GM19043 (cell line): Measurements from ENCODE around the gene DYRK1B.
A peak's percentile ranks its signal among the peaks of the same experiment; 100 is the strongest.

ENCODE experiments used
- ATAC-seq: cut with Tn5 transposase; IDR thresholded peaks from one replicate; pipeline ENCODE4 v1.9.1; 2021; ENCODE audit warnings: low read depth; ENCODE audit not compliant: unreplicated experiment

Gene DYRK1B

DNA sequence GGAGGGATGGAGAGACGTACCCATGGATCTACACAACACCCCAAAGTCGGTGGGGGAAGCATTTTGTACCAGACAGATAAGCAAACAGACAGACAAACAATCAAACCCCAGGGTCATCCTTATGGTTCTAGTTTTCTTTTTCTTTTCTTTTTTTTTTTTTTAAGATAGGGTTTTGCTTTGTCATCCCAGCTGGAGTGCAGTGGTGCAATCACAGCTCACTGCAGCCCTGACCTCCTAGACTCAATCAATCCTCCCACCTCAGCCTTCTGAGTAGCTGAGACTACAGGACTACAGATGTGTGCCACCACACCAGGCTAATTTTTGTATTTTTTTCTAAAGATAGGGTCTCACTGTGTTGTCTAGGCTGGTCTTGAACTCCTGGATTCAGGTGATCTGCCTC lies 30.2 kb upstream of the DYRK1B start:
- no peak for ATAC-seq

DNA sequence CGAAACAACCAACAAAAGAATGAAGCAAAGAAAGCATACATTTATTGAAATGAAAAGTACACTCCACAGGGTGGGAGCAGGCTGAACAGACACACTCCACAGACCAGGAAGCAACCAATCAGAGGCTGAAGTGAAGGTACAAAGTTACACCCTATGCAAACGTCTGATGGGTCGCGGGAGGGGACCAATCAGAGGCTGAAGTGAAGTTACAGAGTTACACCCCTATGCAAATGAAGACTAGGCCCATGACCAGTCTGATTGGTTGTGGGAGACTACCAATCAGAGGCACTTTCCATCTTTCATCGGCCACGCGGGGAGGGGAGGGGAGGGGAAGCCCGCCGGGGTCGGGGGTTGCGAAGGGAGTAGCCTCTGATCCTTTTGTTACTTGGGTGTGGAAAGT lies 24.6 kb upstream of the DYRK1B start:
- ATAC-seq = no peak

DNA sequence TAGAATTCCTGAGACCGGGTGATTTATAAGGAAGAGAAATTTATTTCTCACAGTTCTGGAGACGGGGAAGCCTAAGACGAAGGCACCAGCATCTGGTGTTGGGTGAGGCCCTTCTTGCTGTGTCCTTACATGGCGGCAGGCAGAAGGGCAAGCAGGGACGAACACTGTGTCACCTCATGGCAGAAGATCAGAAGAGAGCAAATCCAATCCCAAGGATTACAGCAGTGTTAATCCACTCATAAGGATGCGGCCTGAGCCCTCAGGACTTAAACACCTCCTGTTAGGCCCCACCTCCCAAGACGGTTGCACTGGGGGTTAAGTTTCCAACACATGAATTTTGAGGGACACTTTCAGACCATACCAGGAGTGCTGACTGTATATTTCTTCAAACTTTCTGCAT lies 18.9 kb upstream of the DYRK1B start:
- ATAC-seq = no peak

DNA sequence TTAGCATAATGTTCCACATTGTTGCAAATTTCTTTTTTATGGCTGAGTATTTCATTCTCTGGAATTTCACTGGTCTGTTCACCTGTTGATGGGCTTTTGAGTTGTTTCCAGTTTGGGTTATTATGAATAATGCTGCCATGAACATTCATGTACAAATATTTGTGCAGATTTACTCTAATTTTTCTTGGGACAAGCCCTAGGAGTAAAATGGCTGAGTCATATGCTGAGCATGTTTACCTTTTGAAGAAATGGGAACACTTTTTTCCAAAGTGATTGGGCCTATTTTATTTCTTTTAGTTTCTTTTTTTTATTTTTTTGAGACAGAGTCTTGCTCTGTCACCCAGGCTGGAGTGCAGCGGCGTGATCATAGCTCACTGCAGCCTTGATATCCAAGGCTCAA lies 16.9 kb upstream of the DYRK1B start:
- ATAC-seq = no peak

DNA sequence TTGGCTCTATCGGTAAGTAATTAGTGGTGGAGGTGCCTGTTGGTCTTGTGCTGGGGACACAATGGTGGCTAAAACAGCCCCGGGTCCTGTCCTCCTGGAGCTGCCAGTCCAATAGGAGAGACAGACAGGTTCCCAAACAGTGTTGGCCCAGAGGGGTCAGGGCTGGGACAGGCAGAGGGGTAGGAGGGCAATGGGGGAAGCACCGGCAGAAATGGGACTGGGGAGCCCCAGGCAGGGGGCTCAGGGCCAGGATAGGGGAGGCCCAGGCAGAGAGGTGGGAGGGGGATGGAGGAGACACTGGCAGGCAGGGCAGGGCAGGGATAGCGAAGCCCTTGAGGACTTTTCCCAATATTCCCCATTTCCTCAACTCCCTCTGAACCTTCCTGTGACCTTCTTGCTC lies 14.4 kb upstream of the DYRK1B start:
- ATAC-seq = no peak

DNA sequence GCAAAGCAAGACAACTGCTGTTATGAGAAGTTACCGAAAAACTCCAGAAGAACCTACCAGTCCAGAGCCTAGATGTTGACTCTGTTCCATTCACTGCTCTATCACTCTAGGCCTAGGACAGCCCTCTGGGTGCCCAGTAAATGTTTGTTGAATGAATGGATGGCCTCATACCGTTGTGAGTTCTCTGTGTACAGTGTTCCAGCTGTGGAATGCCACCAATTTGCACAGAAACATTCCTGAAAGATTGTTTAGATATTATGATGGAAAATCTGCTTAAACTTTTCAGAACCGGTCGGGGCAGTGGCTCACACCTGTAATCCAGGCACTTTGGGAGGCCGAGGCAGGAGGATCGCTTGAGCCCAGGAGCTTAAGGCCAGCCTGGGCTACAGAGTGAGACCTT lies 13.6 kb upstream of the DYRK1B start:
- ATAC-seq = no peak

DNA sequence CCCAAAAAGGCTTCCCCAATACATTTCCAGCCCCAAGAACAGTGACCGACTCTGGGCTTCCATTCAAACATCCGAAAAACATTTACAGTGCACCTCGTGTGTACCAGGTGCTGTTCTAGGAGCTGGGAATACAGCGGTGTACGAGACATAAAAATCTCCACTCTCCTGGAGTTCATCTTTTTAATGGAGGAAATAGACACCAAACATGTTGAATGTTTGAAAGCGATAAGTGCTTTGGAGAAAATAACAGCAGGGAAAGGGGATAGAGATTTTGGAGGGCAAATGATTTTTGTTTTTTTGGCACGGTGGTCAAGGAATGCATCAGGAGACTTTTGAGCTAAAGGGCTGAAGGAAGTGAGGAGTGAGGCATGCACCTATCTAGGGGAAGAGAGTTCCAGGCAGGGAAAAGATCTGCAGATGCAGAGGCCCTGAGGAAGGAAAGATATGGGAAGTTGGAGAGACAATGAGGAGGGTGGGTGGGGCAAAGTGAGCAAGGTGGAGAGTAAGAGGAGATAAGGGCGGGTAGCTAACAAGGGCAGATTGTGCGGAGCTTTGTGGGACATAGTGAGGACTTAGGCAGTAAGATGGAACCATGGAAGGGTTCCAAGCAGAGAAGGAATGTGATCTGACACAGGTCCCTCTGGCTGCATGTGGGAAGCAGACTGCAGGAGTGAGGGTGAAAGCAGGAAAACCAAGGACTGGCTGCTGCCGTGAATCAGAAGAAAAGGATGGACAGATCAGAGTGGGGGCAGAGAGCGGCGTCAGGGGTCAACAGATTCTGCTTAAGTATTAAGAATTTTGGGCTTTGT lies 12.9 kb upstream of the DYRK1B start:
- ATAC-seq = no peak

DNA sequence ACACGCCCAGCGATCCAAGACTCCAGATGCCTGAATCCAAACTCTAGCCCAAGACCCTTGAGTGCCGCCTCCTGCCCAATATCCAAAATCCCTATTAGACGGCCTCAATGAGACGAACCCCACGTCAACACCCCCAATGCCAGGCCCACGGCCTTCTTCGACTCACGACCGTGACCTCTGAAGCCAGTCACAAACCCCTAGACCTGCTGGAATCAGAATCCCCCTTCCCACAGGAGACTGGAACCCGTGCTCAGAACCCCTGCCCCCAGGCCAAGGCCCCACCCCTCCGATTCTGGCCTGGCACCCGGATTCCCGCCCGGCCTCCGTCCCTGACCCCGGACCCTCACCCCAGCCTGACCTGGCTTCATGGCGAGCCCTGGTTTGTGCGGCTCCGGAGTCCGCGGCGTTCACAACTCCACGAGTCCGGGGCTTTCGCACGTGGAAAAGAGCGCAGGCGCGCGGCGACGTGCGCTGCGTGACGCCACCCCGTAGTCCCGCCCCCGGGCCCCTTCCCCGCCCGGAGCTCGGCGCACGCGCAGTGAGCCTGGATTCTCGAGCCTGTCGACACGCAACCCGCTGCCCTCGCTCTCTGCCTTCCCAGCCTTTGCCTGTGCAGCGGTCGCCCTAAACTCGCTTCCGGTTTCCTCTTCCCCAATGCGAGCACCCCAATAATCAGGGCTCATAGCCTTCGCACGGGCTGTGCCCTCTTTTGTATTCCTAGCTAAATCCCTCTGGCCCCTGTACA lies 12.1 kb upstream of the DYRK1B start, which contains the start of gene FBL:
Gene FBL, minus strand, starts transcription at position 447 of the 745 bp plus-strand sequence. Its CDS starts 79 bp downstream, at position 368.
- ATAC-seq = peak; percentile 81

DNA sequence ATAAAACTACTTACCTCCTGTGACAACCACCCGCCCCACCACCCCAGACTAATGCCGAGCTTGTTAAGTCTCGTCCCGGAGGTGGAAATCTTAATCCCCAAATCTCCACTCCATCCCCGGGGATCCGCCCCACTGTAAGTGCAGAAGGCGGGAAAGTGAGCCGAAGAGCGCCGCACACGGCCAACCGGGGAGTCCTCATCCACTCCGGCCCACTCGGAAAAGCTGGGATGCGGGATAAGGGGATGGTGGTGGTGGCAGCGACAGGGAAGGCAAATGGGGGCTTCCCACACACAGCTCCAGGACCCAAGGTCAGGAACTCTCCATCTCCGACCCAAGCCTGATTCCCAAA lies 11.6 kb upstream of the DYRK1B start:
- ATAC-seq = no peak

DNA sequence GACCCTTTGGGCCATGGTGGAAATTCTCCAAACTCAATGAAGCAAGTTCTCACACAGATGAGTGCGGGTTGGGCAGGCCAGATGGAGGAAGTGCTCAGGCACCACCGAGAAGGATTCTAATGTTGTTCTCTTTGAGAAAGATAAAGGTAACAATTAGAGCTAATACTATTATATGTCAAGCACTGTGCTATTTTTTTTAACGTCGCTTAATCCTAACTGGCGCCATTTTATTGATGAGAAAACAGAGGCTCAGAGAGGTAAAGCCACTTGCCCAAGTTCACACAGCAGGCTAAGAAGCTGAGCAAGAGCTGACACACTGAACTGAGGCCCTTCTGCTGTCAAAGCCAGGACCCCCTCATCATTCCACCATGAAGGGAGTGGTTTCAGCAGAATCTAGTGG lies 11.2 kb upstream of the DYRK1B start:
- ATAC-seq = no peak

DNA sequence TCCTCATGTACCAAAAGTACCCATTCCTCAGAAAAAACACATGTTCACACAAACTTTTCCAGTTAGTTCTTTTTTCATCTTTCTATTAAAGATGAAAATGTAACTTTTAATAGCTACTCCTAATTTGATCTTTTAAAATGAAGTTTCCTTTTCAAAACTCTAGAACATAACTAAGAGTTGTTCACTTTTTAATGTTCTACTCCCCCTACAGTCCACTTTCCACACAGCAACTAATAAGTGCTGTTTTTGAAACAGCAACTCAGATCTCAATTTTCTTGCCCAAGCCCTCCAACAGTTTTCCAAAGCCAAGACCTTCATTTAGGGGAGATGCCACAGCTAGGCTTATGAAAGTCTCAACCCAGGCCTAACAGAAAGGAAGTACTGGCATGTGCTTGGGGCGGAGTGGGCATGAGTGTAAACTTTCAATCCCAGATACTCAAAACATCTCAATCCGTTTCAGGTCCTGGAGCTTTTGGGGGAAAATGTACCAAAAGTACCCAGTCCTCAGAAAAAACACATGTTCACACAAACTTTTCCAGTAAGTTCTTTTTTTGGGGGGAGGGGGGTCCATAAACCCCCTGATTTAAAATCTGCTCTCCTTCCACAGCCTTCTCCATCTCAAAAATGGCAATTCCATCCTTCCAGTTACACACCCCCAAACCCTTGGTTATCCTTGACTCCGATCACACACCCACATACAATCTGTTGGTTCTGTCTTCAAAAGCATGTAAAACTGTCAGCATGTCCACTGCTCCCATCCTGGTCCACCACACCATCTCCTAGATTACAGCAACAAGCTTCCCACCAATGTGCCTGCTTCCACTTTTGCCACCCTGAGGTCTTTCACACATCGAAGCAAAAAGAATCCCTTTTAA lies 10.2 kb upstream of the DYRK1B start:
- no peak for ATAC-seq

DNA sequence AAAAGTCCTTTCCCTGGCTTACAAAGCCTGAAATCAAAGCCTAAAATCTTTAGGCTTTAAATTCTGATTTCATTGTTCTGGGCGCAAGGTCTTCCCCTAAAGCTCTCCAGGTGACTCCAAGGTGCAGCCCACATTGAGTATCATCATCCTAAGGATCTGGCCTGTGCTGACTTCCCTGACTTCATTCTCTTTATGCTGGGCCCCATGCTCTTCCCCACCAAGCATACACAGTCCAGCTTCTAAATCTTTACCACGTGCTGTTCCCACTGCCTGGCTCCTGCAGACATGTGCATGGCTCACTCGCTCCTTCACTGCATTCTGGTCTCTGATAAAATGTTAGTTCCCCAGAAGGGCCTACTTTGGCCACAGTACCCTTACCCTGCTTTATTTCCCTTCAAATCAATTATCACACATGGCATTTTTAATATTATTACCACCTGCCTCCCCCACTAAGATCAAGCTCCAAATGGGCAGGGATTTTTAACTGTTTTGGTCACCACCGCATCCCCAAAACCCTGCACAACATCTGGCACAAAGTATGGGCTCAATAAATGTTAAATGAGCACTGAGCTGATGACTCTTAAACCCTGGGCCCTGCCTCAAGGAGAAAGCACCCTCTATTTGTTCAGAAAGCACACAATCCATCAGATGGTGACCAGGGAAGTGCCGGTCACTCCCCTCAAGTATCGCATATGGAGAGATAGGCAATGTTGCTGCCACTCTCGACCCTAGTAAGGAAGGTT lies 8.9 kb upstream of the DYRK1B start:
- no peak for ATAC-seq

DNA sequence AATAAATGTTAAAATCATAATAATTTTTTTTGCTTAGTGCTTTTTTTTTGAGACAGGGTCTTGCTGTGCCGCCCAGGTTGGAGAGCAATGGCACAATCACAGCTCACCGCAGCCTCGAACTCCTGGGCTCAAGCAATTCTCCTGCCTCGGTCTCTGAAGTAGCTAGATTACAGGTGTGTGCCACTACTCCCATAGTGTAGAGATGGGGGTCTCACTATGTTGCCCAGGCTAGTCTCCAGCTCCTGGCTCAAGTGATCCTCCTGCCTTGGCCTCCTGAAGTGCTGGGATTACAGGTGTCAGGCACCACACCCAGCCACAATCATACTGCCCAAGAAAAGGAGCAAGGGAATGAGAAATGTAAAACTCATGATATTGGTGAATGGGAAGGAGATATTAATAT lies 7.1 kb upstream of the DYRK1B start:
- no peak for ATAC-seq

DNA sequence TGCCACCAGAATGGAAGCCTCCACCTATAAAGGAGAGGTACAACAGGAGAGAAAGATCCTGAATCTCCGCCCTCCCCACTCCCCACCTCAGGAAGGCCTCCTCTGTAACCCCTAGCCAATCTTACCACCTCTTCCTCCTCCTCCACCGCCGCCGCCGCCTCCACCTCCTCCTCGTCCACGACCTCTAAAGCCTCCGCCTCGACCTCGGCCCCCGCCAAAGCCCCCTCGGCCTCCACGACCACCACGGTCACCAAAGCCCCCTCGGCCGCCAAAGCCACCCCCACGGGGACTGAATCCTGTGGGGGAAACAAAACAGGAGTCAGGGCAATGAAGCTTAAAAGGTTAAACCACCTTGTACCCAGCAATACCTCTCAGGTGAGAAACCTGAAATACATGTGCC lies 6.5 kb upstream of the DYRK1B start:
- ATAC-seq = no peak

DNA sequence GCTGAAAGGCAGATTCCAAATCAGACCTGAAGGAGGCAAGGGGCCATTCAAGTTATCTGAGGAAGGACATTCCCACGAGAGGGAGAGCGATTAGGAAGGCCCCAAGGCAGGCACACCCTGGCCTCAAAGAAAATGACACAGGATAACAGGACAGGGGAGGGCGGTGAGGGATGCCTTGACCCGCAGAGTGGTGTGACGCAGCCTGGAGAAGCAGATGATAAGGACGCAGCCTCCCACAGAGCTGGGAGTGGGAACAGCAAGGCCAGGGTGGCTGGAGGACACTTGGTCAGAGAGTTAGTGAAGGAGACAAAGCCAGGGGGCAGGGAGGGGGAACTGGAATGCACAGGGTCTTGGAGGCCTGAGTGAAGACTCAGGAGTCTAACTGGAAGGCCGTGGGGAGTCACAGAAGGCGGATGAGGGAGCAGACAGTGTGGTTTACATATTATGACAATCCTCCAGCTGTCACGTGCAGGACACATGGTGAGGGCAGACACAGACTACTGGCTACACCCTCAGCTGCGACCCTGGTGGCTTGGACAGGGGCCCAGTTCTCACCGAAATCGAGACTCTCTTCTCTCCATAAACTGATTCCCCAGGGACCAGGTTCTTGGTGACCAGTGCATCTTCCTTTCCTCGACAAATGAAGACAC lies 5.8 kb upstream of the DYRK1B start:
- ATAC-seq = no peak

DNA sequence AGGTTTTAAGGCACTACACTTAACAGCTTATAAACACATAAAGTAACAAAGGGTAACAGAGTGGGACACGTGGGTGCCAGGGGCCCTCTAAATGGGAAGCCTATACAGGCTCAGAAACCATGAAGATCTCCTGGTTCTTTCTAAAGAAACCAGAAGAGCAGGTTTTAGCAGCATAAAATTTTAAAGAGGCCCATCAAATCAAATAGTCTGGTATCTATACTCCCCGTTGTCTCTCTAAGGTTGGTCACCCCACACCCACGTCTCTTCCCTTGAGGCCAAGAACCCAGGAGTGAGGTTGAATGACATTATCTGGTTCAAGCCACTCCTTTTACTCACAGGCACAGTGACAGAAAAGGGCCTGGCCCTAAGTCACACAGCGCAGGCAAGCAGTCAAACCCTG lies 4.6 kb upstream of the DYRK1B start:
- ATAC-seq = no peak

DNA sequence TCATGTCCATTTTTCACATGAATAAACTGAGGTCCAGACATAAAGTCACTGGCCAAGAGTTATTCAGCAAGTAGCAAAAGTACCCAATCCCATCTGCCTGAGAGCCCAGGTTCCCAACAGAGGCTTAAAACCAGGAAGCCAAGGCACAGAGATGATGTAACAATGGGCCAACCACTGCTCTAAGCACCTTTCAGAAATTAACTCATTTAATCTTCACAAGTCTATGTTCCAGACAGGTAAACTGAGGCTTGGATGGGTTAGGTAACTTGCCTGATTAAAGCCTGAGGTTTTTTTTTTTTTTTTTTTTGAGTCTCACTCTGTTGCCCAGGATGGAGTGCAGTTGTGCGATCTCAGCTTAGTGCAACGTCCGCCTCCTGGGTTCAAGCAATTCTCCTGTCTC lies 4.0 kb upstream of the DYRK1B start:
- no peak for ATAC-seq

DNA sequence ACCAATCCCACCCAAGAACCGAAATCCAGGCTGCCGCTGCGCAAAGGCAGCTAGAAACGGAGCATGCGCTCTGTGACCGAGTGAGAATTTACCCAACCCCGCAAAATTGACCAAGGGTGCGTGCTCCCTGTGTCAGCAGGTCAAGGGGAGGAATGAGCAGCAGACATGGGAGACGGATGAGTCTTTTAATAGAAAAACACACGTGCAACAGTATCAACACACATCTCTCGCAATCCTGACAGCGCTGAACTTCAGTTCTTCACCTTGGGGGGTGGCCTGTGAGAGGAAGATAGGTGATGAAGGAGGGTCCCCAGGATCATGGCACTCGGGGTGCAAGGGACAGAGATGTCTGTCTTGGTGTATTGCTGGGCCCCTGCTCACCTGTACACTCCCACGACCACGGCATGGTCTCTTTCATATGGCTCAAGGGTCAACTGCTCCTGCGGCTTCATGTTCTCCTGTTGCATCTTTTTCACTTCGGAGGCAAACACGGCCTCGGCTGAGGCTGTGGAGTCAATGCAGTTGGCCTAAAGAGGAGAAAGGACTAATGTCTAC lies 402 bp upstream of the DYRK1B start:
- ATAC-seq = no peak

DNA sequence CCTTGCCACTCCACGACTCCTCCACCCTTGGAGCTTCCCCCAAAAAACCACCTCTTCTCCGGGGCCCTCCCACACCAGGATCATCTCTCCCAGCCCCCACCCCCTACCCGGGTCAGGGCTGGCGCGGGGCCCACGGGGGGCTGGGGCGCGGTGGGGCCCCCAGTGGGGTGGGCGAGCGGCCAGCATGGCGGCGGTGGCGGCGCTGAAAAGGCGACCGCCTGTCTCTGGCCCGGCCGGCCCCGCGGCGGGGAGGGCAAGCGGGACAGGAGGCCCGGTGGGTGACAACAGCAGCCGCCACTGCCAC lies 850 bp downstream of the DYRK1B start:
- peak; percentile 26 for ATAC-seq
